Body of pancreas (tissue), 4 donors: ENCODE data around the gene NFKB2. TPM values are rescaled to one million over a fixed set of nuclear protein-coding genes. Genes with fewer than 3 reads are reported as not detected.

ENCODE experiments used
- ATAC-seq: fragments of 150-250 bp; one replicate; pipeline ENCODE4 v1.9.1; 2016
- DNase-seq, 4 donors: peaks; one replicate each; pipeline ENCODE4 v3.0.0-alpha.2; 2019
- H3K27ac ChIP-seq, 4 donors: fragments of 200-600 bp; sonication (generic); 1 replicate in 3 of 4; 2 replicates in 1 of 4; pipeline versions ENCODE4 v1.5.1 to v1.6.1; 2016 to 2019; ENCODE audit warnings: mild to moderate bottlenecking in 1 of 4, mixed read lengths in 1 of 4, moderate library complexity in 1 of 4
- H3K27me3 ChIP-seq, 2 donors: fragments of 200-600 bp; sonication (generic); one replicate each; pipeline ENCODE4 v1.6.0; 2016; ENCODE audit warnings: mild to moderate bottlenecking in 1 of 2
- H3K36me3 ChIP-seq, 2 donors: fragments of 200-600 bp; sonication (generic); replicated peaks in 1 of 2; 2 replicates each; pipeline ENCODE4 v1.5.1; 2016; ENCODE audit warnings: low read depth in 2 of 2; ENCODE audit not compliant: insufficient read depth in 1 of 2
- H3K4me1 ChIP-seq: fragments of 200-600 bp; sonication (generic); one replicate; pipeline ENCODE4 v1.6.0; 2016
- H3K4me3 ChIP-seq, 2 donors: fragments of 200-600 bp; sonication (generic); 1 replicate in 1 of 2; 2 replicates in 1 of 2; pipeline ENCODE4 v1.5.1; 2016 to 2019
- H3K9me3 ChIP-seq, 3 donors: fragments of 200-600 bp; sonication (generic); 1 replicate in 2 of 3; 2 replicates in 1 of 3; pipeline ENCODE4 v1.5.1; 2016
- POLR2A ChIP-seq, 3 donors: fragments of 450-650 bp; IDR thresholded peaks; one replicate each; pipeline ENCODE4 v1.6.1; 2016; ENCODE audit warnings: antibody characterized with exemption in 3 of 3, mild to moderate bottlenecking in 2 of 3
- WGBS, 2 donors: methylation state at CpG; one replicate each; pipeline ENCODE4 v1.1.5; 2017; 5-methylcytosine and 5-hydroxymethylcytosine counted together
- intact Hi-C: fragments of 100-400 bp; cut with DNase I; formaldehyde crosslinking; loops from one replicate; pipeline ENCODE4 v1.15.1; 2023
- total RNA-seq, 2 donors: library from RNA; depleted of rRNA; stranded (reverse); fragments of >200 nt; gene quantifications; one replicate each; pipeline ENCODE4 v1.1.0, GENCODE V29; 2016
- TF ChIP-seq, protein P1 (sequence below), 7 experiments: fragments of 450-650 bp in 4 of 7; fragments of 200-600 bp in 3 of 7; sonication (generic) in 3 of 7; IDR thresholded peaks; one replicate each; pipeline ENCODE4 v1.5.1; 2016 to 2019; ENCODE audit warnings: antibody characterized with exemption in 7 of 7

Gene NFKB2
- 10 to 100 TPM; 17.9 to 30.0 TPM for total RNA-seq

DNA sequence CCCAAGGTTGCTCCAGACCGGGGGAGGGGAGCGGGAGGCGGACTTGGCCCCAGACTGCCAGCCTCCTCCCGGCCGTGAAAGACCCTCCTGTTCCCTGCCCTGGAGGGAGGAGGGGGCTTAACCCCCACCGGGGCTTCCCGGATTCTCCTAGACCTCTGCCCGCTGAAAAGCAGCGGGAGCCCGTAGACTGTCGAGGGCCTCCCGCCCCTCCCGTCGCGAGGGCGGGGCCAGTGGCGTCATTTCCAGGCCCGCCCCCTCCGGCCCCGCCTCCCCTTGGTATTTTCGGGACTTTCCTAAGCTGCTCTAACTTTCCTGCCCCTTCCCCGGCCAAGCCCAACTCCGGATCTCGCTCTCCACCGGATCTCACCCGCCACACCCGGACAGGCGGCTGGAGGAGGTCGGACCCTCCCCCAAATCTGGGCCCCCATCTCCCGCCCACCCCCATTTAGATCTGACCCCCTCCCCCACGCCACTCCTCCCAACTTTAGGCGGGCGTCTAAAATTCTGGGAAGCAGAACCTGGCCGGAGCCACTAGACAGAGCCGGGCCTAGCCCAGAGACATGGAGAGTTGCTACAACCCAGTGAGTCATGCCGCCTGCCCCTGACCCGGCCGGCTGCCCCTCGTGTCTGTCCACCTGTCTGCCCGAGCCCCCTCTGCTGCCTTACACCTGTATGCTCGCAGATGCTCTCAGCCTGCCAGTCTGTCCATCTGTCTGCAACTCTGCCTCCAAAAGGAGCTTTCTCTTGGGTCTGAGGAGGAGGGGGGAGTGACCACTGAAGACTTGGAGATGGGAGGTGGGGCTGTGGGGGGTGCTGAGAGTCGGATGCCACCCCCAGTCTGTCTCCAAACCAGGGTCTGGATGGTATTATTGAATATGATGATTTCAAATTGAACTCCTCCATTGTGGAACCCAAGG is at the start of gene NFKB2:
Gene NFKB2 (plus strand): TSS at position 306 of the 917 bp plus-strand sequence. CDS start 255 bp downstream, at position 561.
- Histone ChIP-seq H3K36me3 (no peaks in the 10 kb centered on the region), H3K9me3 (no peaks in the 10 kb centered on the region), H3K27ac (peak within 1 kb of the TSS; percentile 88 to 100 (median 96)), H3K4me3 (peak within 1 kb of the TSS; percentile 23 to 55), H3K27me3 (no peaks in the 10 kb centered on the region), H3K4me1 (peaks cover 43% of the 10 kb centered on the region)
- TF ChIP-seq, protein P1, sequence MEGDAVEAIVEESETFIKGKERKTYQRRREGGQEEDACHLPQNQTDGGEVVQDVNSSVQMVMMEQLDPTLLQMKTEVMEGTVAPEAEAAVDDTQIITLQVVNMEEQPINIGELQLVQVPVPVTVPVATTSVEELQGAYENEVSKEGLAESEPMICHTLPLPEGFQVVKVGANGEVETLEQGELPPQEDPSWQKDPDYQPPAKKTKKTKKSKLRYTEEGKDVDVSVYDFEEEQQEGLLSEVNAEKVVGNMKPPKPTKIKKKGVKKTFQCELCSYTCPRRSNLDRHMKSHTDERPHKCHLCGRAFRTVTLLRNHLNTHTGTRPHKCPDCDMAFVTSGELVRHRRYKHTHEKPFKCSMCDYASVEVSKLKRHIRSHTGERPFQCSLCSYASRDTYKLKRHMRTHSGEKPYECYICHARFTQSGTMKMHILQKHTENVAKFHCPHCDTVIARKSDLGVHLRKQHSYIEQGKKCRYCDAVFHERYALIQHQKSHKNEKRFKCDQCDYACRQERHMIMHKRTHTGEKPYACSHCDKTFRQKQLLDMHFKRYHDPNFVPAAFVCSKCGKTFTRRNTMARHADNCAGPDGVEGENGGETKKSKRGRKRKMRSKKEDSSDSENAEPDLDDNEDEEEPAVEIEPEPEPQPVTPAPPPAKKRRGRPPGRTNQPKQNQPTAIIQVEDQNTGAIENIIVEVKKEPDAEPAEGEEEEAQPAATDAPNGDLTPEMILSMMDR (IDR thresholded peaks at IDR 0.05), result no peak
- TF ChIP-seq POLR2A (IDR thresholded peaks at IDR 0.05), result peak; percentile 73 to 87 (median 80)
- WGBS, 2 donors, result 1% methylated on average over 29 to 42 of the region's 42 CpGs
- DNase-seq, result peak; percentile 90 to 92 (median 90)
- intact Hi-C loops, result no loop called here
- ATAC-seq, result peak; percentile 62

DNA sequence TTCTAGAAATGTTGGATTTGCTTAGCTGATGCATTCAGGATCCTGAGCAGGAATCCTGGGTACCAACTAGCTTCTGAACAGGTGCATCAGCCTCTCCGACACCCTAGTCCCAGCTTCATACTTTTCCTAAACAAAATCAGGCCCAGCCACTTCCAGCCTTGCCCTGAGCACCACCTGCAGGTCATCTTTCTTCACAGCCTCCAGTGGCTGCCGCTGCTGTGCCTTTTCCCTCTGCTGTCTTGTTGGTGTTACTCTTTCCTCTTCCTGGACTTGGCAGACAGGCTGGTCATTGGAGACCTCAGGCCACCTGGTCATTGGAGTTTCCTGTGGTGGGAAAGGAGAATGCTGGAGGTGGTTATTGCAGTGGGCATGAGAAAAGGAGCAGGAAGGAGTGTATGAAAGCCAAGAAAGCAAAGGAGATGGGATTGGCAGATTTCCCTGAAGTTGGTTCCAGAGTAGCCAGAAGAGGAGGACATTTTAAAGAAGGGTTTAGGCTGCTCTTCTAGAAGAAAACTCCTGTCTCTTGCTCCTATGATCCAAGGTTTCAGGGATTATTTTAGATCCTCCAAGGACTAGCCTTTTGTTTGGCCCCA is 48.2 kb upstream of the NFKB2 start:
- H3K27ac ChIP-seq, result no peak overlapping the region
- H3K9me3 ChIP-seq, result no peaks in the 10 kb centered on the region
- peak in 1 of 3 donors; percentile 9 for TF ChIP-seq POLR2A (IDR thresholded peaks at IDR 0.05)
- TF ChIP-seq, protein P1 (IDR thresholded peaks at IDR 0.05), result peak in 6 of 7 experiments; percentile 29 to 82 (median 60)
- WGBS, 2 donors, result 57 to 79% methylated on average over 2 of the region's 2 CpGs
- intact Hi-C loops, result no loop called here
- no peak overlapping the region for H3K4me3 ChIP-seq
- DNase-seq (peak; percentile 46 to 60 (median 52)), ATAC-seq (peak; percentile 68)
- H3K36me3 ChIP-seq, result peaks cover 0 to 7% of the 10 kb centered on the region in 2 donors
- no peaks in the 10 kb centered on the region for H3K4me1 ChIP-seq
- H3K27me3 ChIP-seq, result no peaks in the 10 kb centered on the region

DNA sequence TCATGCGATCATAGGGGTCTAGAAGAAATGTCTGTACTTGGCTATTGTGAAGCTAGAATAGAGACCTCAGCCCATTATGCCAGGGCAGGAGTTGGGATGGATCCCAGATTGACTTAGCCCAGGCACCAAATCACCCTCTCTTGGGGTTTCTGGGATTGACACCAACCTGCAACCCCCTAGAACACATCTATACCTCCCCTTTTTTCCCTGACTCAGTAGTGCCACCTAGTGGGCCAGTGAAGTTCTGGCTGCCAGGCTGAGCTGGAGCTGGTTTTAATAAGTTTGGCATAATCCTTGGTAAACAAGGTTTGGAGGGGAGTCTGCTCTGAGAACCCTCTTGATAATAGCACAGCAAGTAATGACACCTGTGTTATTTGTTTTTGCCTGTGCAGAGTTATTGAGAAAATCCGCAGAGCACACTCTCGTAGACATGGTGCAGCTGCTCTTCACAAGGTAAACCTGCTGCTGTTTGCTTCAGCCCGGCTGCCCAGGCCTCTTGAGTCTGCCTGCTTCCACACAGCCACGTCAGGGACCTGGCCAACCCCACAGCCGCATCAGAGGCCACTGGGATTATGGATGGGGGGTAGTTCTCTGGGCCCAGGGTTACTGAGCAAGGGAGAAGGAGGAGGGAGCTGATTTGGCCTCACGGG is 43.3 kb upstream of the NFKB2 start:
- 67 to 77% methylated on average over 6 to 7 of the region's 7 CpGs for WGBS, 2 donors
- ATAC-seq, result peak; percentile 57
- Histone ChIP-seq H3K27ac (no peak overlapping the region), H3K36me3 (peaks cover 0 to 15% of the 10 kb centered on the region in 2 donors), H3K4me3 (no peak overlapping the region), H3K9me3 (no peaks in the 10 kb centered on the region), H3K4me1 (no peaks in the 10 kb centered on the region), H3K27me3 (no peaks in the 10 kb centered on the region)
- peak; percentile 45 to 67 (median 52) for DNase-seq
- TF ChIP-seq, protein P1 (IDR thresholded peaks at IDR 0.05), result peak; percentile 71 to 91 (median 83)
- TF ChIP-seq POLR2A (IDR thresholded peaks at IDR 0.05), result no peak
- intact Hi-C loops, result loop anchor here (5.0 kb wide), 1 partner anchor 125 kb away; the partner anchor contains the start of gene ELOVL3

DNA sequence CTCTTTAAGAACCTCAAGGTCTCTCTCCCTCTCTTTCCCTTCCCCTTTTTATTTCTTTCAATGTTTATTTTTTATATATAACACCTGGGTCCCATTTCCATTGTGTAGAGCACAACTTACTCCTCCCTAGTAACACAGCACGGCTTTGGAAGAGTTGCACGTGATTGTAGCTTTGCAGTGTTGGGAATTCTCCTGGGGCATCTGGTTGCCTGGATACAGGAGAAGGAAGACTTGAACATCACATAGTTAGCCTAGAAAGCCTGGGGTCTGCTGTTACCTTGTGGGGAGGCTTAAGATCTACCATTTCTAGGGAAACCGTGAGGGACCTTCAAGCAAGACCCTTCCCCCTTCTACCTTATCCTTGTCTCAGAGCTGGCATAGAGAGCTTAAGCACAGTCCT is 41.1 kb upstream of the NFKB2 start:
- no peak overlapping the region for H3K27ac ChIP-seq
- no peaks in the 10 kb centered on the region for H3K9me3 ChIP-seq
- WGBS, 2 donors, result 87 to 88% methylated on average over 3 of the region's 3 CpGs
- DNase-seq (no peak), ATAC-seq (no peak)
- peaks cover 0 to 24% of the 10 kb centered on the region in 2 donors for H3K36me3 ChIP-seq
- intact Hi-C loops, result loop anchor here (5.0 kb wide), 1 partner anchor 127 kb away; the partner anchor contains the start of gene ELOVL3
- no peaks in the 10 kb centered on the region for H3K27me3 ChIP-seq
- TF ChIP-seq POLR2A (IDR thresholded peaks at IDR 0.05), result no peak
- TF ChIP-seq, protein P1 (IDR thresholded peaks at IDR 0.05), result no peak
- H3K4me1 ChIP-seq, result no peaks in the 10 kb centered on the region
- H3K4me3 ChIP-seq, result no peak overlapping the region
